ENCODE data around the gene IDH2. TPM values are rescaled to one million over a fixed set of nuclear protein-coding genes. Genes with fewer than 3 reads are reported as not detected.

Gene IDH2
- total RNA-seq, 2 donors from 2014 or later: 94.3 to 96.4 TPM

GRCh38 chr15:90104551-90104950 is 2.3 kb upstream of the IDH2 start:
- DNase-seq (ENCODE audit: low spot score) (no peak), ATAC-seq (no peak)
- Mint-ChIP-seq H3K27ac (no peak overlapping the region), H3K9me3 (no peaks in the 10 kb centered on the region), H3K4me1 (ENCODE audit: low read depth in 2 of 2) (peaks cover 25 to 28% of the 10 kb centered on the region in 2 donors), H3K27me3 (peaks cover 0 to 2% of the 10 kb centered on the region in 2 donors), H3K36me3 (peaks cover 4% of the 10 kb centered on the region), H3K4me3 (no peak overlapping the region)

GRCh38 chr15:90103701-90104329 is 1.5 kb upstream of the IDH2 start:
- DNase-seq (ENCODE audit: low spot score): no peak
- Mint-ChIP-seq H3K9me3 (no peaks in the 10 kb centered on the region), H3K27ac (peak overlapping the region; percentile 53 to 77), H3K4me1 (ENCODE audit: low read depth in 2 of 2) (peaks cover 32 to 36% of the 10 kb centered on the region in 2 donors), H3K4me3 (peak overlapping the region; percentile 78), H3K36me3 (peaks cover 4% of the 10 kb centered on the region), H3K27me3 (peaks cover 0 to 2% of the 10 kb centered on the region in 2 donors)
- no peak for ATAC-seq

- no peak for DNase-seq (ENCODE audit: low spot score)
- Mint-ChIP-seq H3K9me3 (no peaks in the 10 kb centered on the region), H3K36me3 (peaks cover 6% of the 10 kb centered on the region), H3K4me3 (peak overlapping the region; percentile 91), H3K27me3 (no peaks in the 10 kb centered on the region), H3K27ac (peak overlapping the region; percentile 84 to 90), H3K4me1 (ENCODE audit: low read depth in 2 of 2) (peaks cover 51 to 60% of the 10 kb centered on the region in 2 donors)
- no peak for ATAC-seq
Measured at GRCh38 chr15:90101130-90101968, 919 bp downstream of the IDH2 start.

GRCh38 chr15:90099868-90100831 is 2.1 kb downstream of the IDH2 start:
- ATAC-seq (no peak), DNase-seq (ENCODE audit: low spot score) (no peak)
- H3K4me1 Mint-ChIP-seq (ENCODE audit: low read depth in 2 of 2): peaks cover 61 to 72% of the 10 kb centered on the region in 2 donors
- H3K27ac Mint-ChIP-seq: peak overlapping the region; percentile 84 to 90
- H3K9me3 Mint-ChIP-seq: peaks cover 3% of the 10 kb centered on the region
- peak overlapping the region; percentile 91 for H3K4me3 Mint-ChIP-seq
- peaks cover 12% of the 10 kb centered on the region for H3K36me3 Mint-ChIP-seq
- H3K27me3 Mint-ChIP-seq: no peaks in the 10 kb centered on the region

- H3K27ac Mint-ChIP-seq: peak overlapping the region; percentile 84 to 90
- ATAC-seq: peak in 1 of 2 donors; percentile 28
- H3K4me3 Mint-ChIP-seq: peak overlapping the region; percentile 91
- peaks cover 12% of the 10 kb centered on the region for H3K36me3 Mint-ChIP-seq
- H3K9me3 Mint-ChIP-seq: peaks cover 3% of the 10 kb centered on the region
- peaks cover 68 to 79% of the 10 kb centered on the region in 2 donors for H3K4me1 Mint-ChIP-seq (ENCODE audit: low read depth in 2 of 2)
- DNase-seq (ENCODE audit: low spot score): no peak
- H3K27me3 Mint-ChIP-seq: no peaks in the 10 kb centered on the region
Measured at GRCh38 chr15:90099072-90099867, 3.0 kb downstream of the IDH2 start.

- ATAC-seq (peak; percentile 84 to 85), DNase-seq (ENCODE audit: low spot score) (peak; percentile 87)
- Mint-ChIP-seq H3K9me3 (peaks cover 3% of the 10 kb centered on the region), H3K36me3 (peaks cover 12% of the 10 kb centered on the region), H3K4me1 (ENCODE audit: low read depth in 2 of 2) (peaks cover 68 to 75% of the 10 kb centered on the region in 2 donors), H3K27ac (peak overlapping the region; percentile 84 to 90), H3K27me3 (no peaks in the 10 kb centered on the region), H3K4me3 (peak overlapping the region; percentile 91)
Measured at GRCh38 chr15:90097475-90097874, 4.8 kb downstream of the IDH2 start.

- Mint-ChIP-seq H3K4me3 (peak overlapping the region; percentile 91), H3K4me1 (ENCODE audit: low read depth in 2 of 2) (peaks cover 65 to 68% of the 10 kb centered on the region in 2 donors), H3K27ac (peak overlapping the region; percentile 84 to 90), H3K27me3 (no peaks in the 10 kb centered on the region), H3K9me3 (peaks cover 3% of the 10 kb centered on the region), H3K36me3 (peaks cover 12% of the 10 kb centered on the region)
- DNase-seq (ENCODE audit: low spot score): no peak
- peak in 1 of 2 donors; percentile 14 for ATAC-seq
Measured at GRCh38 chr15:90095521-90095959, 6.7 kb downstream of the IDH2 start.

GRCh38 chr15:90091156-90091931 is 10.9 kb downstream of the IDH2 start:
- H3K27ac Mint-ChIP-seq: peak overlapping the region in 1 of 2 donors; percentile 39
- peaks cover 6% of the 10 kb centered on the region for H3K36me3 Mint-ChIP-seq

GRCh38 chr15:90090226-90090848 is 11.9 kb downstream of the IDH2 start:
- Mint-ChIP-seq H3K4me1 (ENCODE audit: low read depth in 2 of 2) (peaks cover 17 to 46% of the 10 kb centered on the region in 2 donors), H3K9me3 (no peaks in the 10 kb centered on the region), H3K4me3 (no peak overlapping the region), H3K27me3 (no peaks in the 10 kb centered on the region), H3K36me3 (no peaks in the 10 kb centered on the region), H3K27ac (peak overlapping the region in 1 of 2 donors; percentile 39)
- no peak for DNase-seq (ENCODE audit: low spot score)
- ATAC-seq: no peak

More at GRCh38 chr15:90091156-90091931, 10.9 kb downstream of the IDH2 start:
- Mint-ChIP-seq H3K4me3 (no peak overlapping the region), H3K27me3 (no peaks in the 10 kb centered on the region), H3K4me1 (ENCODE audit: low read depth in 2 of 2) (peaks cover 27 to 50% of the 10 kb centered on the region in 2 donors), H3K9me3 (peaks cover 3% of the 10 kb centered on the region)
- ATAC-seq (no peak), DNase-seq (ENCODE audit: low spot score) (peak; percentile 34)

- H3K4me1 Mint-ChIP-seq (ENCODE audit: low read depth in 2 of 2): peaks cover 4 to 30% of the 10 kb centered on the region in 2 donors
- no peak overlapping the region for H3K4me3 Mint-ChIP-seq
- no peak for DNase-seq (ENCODE audit: low spot score)
- H3K9me3 Mint-ChIP-seq: no peaks in the 10 kb centered on the region
- H3K27ac Mint-ChIP-seq: peak overlapping the region in 1 of 2 donors; percentile 50
- no peaks in the 10 kb centered on the region for H3K27me3 Mint-ChIP-seq
- no peaks in the 10 kb centered on the region for H3K36me3 Mint-ChIP-seq
- ATAC-seq: peak in 1 of 2 donors; percentile 29
Measured at GRCh38 chr15:90087454-90088154, 14.7 kb downstream of the IDH2 start.

- DNase-seq (ENCODE audit: low spot score): no peak
- H3K27ac Mint-ChIP-seq: peak overlapping the region; percentile 31 to 83
- peaks cover 4 to 27% of the 10 kb centered on the region in 2 donors for H3K4me1 Mint-ChIP-seq (ENCODE audit: low read depth in 2 of 2)
Measured at GRCh38 chr15:90086868-90087268, 15.4 kb downstream of the IDH2 start.

More at GRCh38 chr15:90086868-90087268, 15.4 kb downstream of the IDH2 start:
- Mint-ChIP-seq H3K9me3 (no peaks in the 10 kb centered on the region), H3K36me3 (no peaks in the 10 kb centered on the region), H3K27me3 (no peaks in the 10 kb centered on the region), H3K4me3 (no peak overlapping the region)
- ATAC-seq: peak; percentile 62 to 65
